Activated naive CD4-positive, alpha-beta T cell treated with anti-CD3 and anti-CD28 coated beads, Interleukin-2, amount 50 U/mL, for 72 hours (primary cell): ENCODE data around the gene DNM2. TPM values are rescaled to one million over a fixed set of nuclear protein-coding genes. Genes with fewer than 3 reads are reported as not detected.
A peak's percentile ranks its signal among the peaks of the same experiment; 100 is the strongest.

Experiments
- ATAC-seq, 2 donors: fragments of 150-1000 bp; cut with Tn5 transposase; 2 replicates each; pipeline ENCODE4 v1.10.0; 2021; ENCODE audit warnings: mild to moderate bottlenecking in 2 of 2, moderate library complexity in 2 of 2
- DNase-seq, 2 donors: peaks; one replicate each; pipeline ENCODE4 v3.0.0; 2021 to 2022; ENCODE audit warnings: low spot score in 2 of 2
- H3K27ac Mint-ChIP-seq, 2 donors: one replicate each; pipeline ENCODE4 v1.8.0; 2022; ENCODE audit warnings: mild to moderate bottlenecking in 2 of 2, mixed read lengths in 2 of 2
- H3K36me3 Mint-ChIP-seq, 2 donors: one replicate each; pipeline ENCODE4 v1.8.0; 2022; ENCODE audit warnings: mixed read lengths in 2 of 2
- H3K9me3 Mint-ChIP-seq, 2 donors: one replicate each; pipeline ENCODE4 v1.8.0; 2022; ENCODE audit warnings: mixed read lengths in 2 of 2
- total RNA-seq, 2 donors: library from RNA; stranded (reverse); gene quantifications; one replicate each; pipeline ENCODE4 v1.2.3, GENCODE V29; 2022

DNM2 gene
- total RNA-seq, 2 donors from 2014 or later = 191 to 219 TPM

DNA sequence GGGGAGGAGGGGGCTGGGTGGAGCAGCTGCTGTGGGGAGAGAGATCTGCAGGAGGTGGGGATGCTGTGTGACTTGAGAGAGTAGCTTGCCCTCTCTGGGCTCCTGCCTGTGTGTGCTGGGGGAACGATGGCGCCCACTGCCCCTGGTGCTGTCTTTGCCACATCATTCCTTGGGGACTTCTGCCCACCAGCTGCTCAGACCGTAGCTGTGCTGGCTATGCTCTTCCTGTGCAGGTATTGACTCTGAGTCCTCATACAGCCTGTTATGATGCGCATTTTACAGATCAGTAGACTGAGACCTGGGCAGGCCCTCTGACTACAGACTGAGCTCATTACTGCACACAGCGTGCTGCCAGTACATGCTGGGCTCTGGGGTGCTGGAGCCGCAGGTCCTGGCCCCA, 51.1 kb downstream of the DNM2 start:
- Mint-ChIP-seq H3K27ac (peak overlapping the region; percentile 7 to 70), H3K9me3 (no peaks in the 10 kb centered on the region), H3K36me3 (peaks cover 0 to 5% of the 10 kb centered on the region in 2 donors)
- no peak for DNase-seq
- no peak for ATAC-seq

DNA sequence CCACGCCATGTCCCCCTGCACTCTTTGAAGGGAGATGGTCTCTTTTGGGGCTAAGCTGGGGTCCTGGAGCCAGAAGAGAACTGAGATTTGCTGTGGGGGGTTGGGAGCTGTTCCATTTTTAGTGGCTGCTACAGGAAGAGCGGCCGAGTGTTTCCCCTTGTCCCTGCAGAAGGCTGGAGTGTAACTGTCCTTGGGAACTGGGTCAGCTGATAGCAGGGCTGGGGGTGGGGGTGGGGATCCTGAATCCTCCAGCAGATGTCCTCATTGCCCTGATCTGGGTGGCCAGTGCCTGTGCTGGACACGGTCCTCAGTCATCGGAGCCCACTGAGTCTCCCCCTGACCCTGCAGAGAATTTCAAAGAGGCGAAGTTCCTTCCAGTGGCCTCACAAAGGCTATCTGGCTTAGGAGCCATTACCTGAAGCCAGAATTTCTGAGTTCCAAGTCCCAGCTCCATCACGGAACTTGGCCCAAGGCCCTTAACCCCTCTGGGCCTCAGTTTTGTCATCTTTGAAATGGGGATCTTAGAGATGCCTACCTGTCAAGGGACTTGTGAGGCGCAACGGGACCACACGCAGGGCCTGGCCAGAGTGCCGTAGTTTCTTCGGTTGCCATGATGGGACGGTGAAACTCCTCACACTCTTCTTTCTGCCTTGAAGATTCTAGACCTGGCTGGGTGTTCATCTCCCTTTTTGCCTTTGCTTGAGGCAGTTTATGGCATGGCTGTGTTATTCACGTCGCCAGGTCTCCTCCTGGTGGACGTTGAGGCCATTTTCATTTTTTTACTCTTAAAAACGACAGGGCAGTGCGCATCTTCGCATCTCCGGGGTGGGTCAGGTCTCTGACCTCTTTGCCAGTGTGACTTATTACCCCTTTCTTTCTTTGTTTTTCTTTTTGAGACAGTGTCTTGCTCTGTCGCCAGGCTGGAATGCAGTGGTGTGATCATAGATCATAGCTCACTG, 51.9 kb downstream of the DNM2 start:
- Mint-ChIP-seq H3K27ac (peak overlapping the region; percentile 61 to 69), H3K9me3 (no peaks in the 10 kb centered on the region)
- ATAC-seq = no peak

DNA sequence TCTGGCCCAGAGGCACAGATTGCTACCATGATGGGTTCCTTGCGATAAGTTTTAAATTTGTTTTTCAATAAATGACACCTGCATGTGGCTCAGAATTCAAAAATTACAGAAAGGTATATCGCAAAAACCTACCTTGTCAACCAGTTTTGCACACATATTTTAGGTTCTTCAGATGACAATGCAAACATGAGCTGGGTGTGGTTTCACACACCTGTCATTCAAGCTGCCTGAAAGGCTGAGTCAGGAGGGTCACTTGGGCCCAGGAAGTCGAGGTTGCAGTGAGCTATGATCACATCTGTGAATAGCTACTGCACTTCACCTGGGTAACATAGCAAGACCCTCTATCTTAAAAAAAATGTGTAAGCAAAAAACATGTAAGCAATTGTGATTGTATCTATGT, 56.1 kb downstream of the DNM2 start:
- Mint-ChIP-seq H3K9me3 (no peaks in the 10 kb centered on the region), H3K27ac (peak overlapping the region in 1 of 2 donors; percentile 81), H3K36me3 (peaks cover 0 to 5% of the 10 kb centered on the region in 2 donors)
- DNase-seq = no peak
- peak in 1 of 2 donors; percentile 56 for ATAC-seq

More for the DNA sequence above, 51.9 kb downstream of the DNM2 start:
- H3K36me3 Mint-ChIP-seq = peaks cover 0 to 5% of the 10 kb centered on the region in 2 donors
- DNase-seq = no peak

DNA sequence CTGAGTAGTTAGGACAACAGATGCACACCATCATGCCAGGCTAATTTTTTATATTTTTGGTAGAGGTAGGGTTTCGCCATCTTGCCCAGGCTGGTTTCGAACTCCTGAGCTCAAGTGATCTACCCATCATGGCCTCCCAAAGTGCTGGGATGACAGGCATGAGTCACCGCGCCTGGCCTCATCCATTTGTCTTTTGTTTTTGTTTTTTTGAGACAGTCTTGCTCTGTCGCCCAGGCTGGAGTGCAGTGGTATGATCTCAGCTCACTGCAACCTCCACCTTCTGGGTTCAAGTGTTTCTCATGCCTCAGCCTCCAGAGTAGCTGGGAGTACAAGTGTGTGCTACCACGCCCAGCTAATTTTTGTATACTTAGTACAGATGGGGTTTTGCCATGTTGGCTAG, 57.0 kb downstream of the DNM2 start:
- Mint-ChIP-seq H3K9me3 (no peaks in the 10 kb centered on the region), H3K36me3 (peaks cover 0 to 5% of the 10 kb centered on the region in 2 donors), H3K27ac (no peak overlapping the region)
- ATAC-seq (no peak), DNase-seq (no peak)

DNA sequence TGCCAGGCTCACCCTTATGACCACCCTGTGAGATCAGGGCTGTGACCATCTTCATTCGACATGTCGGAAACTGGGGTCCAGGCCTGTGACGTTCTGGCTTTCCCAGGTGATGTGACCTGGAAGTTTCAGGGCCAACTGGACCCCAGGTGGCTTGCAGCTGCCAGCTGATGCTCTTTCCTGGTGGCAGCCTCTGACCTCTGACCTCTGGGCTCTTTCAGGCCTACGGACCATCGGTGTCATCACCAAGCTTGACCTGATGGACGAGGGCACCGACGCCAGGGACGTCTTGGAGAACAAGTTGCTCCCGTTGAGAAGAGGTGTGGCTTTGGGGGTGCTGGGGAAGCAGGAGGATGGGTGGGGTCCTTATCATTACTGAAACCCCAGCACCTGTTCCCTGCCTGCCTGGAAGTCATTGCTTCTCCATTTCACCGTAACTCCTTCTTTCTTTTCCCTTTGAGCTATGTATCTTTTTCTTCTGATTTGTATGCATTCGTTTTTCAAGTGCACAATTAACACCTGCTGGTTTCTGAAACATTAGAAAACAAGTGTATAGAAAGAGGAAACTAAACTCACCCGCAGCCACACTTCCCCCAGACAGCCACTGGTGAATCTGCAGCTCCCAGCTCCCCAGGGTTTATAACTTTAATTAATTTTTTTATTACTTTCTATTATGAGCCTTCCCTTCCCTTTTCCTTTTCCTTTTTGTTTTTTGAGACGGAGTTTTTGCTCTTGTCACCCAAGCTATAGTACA, 59.2 kb downstream of the DNM2 start:
- Mint-ChIP-seq H3K27ac (no peak overlapping the region), H3K9me3 (no peaks in the 10 kb centered on the region), H3K36me3 (no peaks in the 10 kb centered on the region)
- DNase-seq (no peak), ATAC-seq (no peak)

DNA sequence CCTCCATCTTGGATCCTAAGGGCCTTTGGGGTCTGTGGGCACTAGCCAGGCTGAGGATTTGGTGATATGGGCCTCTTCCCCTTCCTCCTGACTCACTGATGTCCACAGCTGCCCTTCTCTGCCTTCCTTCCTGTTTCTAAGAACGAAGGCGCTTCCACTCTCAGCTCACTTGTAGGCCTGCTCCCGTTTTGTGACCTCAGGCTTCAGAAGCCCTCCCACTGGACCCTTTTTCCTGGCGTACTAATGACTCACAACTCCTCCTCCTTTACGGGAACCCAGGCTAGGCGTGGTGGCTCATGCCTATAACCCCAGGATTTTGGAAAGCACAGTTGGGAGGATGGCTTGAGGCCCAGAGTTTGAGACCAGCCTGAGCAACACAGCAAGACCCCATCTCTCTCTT, 62.5 kb downstream of the DNM2 start:
- DNase-seq = no peak
- peaks cover 6 to 16% of the 10 kb centered on the region in 2 donors for H3K36me3 Mint-ChIP-seq
- no peaks in the 10 kb centered on the region for H3K9me3 Mint-ChIP-seq
- H3K27ac Mint-ChIP-seq = peak overlapping the region; percentile 74 to 96
- ATAC-seq = no peak

DNA sequence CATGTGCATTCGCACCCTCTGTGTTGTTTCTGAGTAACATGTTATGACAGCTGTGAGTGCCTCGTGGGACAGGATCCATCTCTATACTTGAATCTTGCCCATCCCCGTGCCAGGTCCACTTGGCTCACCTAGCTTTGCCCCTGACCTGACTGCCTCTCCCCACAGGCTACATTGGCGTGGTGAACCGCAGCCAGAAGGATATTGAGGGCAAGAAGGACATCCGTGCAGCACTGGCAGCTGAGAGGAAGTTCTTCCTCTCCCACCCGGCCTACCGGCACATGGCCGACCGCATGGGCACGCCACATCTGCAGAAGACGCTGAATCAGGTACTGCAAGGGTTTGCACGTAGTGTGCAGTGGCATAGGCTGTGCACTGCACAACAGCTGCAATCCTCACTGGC, 64.9 kb downstream of the DNM2 start:
- Mint-ChIP-seq H3K9me3 (no peaks in the 10 kb centered on the region), H3K36me3 (peaks cover 19 to 28% of the 10 kb centered on the region in 2 donors), H3K27ac (no peak overlapping the region)
- DNase-seq = no peak
- no peak for ATAC-seq

DNA sequence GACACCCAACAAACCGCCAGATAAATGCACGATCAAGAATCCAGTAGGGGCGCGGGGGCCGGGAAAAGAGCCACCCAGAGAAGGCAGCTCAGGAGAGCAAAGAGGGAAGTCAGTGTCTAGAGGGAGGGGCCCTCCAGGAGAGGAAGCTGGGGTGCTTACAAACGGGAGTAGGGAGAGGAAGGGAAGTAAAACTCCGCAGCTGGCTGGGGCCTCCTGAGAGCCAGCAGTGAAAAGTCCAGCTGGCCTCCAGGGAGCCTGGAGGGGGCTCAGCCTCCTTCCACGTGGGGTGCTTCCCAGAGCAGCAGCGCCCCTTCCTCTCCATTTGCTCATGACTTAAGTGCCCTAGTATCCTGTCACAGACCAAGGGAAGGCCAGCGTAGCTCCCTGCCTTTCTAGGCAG, 66.4 kb downstream of the DNM2 start:
- ATAC-seq (no peak), DNase-seq (no peak)
- Mint-ChIP-seq H3K36me3 (peaks cover 19 to 28% of the 10 kb centered on the region in 2 donors), H3K27ac (peak overlapping the region; percentile 12 to 81), H3K9me3 (no peaks in the 10 kb centered on the region)

DNA sequence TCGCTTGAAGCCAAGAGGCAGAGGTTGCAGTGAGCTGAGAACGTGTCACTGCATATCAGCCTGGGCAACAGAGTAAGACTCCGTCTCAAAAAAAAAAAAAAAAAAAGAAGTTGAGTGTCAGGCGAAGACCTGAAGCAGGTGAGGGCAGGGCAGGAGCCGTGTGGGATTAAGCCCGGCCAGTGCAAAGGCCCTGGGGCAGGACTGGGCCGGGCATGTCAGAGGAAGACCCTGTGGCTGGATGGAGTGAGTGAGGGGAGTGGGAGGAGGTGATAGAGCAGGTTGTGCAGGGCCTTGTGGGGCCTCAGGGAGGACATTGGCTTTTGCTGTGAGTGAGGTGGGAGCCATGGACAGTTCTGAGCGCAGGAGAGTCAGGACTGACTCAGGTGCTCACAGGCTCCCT, 70.3 kb downstream of the DNM2 start:
- ATAC-seq = no peak
- Mint-ChIP-seq H3K9me3 (no peaks in the 10 kb centered on the region), H3K27ac (peak overlapping the region; percentile 48 to 85), H3K36me3 (peaks cover 13 to 21% of the 10 kb centered on the region in 2 donors)
- DNase-seq = no peak

DNA sequence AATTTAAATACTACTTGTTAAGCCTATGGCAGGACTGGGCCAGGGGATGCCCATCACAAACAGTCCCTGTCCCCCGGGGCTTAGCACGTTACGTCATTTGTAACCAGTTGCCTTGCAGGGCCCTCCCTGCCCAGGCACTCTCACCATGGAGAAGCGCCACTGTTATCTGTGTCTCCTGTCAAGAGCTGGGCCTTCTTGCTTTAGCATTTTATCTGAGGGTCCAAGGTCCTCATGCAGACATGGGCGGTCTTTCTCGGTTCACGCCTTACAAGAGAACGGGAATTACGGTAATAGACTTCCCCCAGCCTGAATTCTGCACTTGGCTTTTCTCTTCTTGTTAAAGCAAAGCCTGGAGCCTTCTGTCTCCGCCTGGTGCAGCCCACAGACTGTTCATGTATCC, 72.0 kb downstream of the DNM2 start:
- Mint-ChIP-seq H3K9me3 (no peaks in the 10 kb centered on the region), H3K36me3 (peaks cover 11 to 13% of the 10 kb centered on the region in 2 donors), H3K27ac (no peak overlapping the region)
- no peak for DNase-seq
- ATAC-seq = no peak

DNA sequence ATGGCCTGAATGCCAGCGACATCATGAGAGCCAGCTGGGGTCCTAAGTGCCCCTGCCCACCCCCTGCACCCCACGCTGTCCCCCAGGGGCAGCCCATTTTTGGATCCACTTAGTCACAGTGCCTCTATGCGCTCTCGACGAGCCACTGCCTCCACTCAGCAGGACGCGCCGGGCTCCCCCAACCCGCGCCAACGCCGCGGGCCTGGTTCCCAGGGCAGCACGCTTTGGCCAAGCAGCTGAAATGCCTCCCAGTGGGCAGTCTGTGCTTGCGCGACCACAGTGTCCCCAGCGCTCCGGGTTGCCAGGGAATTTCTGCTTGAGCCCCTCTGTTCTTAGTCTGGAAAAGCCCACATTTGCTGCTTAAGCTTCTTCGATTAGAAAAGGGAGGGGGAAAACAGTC, 78.8 kb downstream of the DNM2 start:
- ATAC-seq (no peak), DNase-seq (no peak)
- no peaks in the 10 kb centered on the region for H3K36me3 Mint-ChIP-seq
- H3K27ac Mint-ChIP-seq = peak overlapping the region; percentile 94 to 98
- no peaks in the 10 kb centered on the region for H3K9me3 Mint-ChIP-seq

DNA sequence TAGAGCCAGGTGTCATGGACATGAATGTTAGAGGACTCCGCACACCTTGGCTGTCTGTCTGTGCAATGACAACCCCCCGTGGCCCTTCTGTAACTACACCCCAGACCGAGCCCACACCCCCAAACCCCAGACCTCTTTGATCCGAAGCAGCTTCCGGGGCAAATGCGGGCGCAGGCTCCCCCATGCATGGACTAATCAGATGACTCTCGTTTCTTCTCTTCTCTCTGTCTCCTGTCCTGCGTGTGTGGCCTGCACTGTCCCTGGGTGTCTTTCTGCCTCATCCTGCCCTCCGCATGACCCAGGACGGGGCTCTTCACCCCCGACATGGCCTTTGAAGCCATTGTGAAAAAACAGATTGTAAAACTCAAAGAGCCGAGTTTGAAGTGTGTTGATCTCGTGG, 79.2 kb downstream of the DNM2 start:
- ATAC-seq (peak; percentile 42 to 54), DNase-seq (peak in 1 of 2 donors; percentile 17)
- Mint-ChIP-seq H3K27ac (peak overlapping the region; percentile 94 to 98), H3K36me3 (no peaks in the 10 kb centered on the region), H3K9me3 (no peaks in the 10 kb centered on the region)

DNA sequence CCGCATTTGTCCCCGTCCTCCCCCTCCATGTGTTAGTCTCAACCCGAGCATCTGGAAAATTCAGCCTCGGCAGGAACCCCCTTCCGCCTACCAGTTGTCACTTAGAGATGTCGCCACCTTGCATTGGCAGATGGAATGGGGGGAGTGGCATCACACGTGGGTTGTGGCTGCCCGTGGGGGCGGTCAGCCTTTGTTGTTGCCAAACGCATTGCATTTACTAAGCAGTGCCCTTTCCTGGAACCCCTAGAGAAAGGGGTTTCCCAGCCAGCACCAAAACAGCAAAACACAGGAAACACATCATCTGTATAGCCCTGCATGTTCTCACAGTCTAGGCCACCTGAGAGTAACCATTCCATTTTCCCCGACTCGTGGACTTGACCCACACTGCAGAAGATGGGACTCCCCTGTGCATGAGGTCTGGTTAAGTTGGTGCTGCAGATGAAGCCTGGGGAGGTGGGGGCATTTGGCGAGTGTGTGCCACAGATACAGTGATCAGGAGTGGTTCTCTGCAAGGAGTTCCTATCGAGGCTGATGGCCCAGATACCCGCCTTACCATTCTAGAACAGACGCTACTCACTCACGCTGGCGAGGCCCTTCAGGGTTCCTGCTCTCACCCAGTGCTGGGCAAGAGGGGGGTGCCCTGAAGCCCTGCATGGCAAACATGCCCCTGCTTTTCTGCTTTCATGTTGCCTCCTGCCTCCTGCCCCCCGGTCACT, 79.8 kb downstream of the DNM2 start:
- peak overlapping the region; percentile 94 to 98 for H3K27ac Mint-ChIP-seq
- DNase-seq (peak; percentile 82 to 92), ATAC-seq (peak; percentile 90)
- H3K36me3 Mint-ChIP-seq = no peaks in the 10 kb centered on the region
- H3K9me3 Mint-ChIP-seq = no peaks in the 10 kb centered on the region

DNA sequence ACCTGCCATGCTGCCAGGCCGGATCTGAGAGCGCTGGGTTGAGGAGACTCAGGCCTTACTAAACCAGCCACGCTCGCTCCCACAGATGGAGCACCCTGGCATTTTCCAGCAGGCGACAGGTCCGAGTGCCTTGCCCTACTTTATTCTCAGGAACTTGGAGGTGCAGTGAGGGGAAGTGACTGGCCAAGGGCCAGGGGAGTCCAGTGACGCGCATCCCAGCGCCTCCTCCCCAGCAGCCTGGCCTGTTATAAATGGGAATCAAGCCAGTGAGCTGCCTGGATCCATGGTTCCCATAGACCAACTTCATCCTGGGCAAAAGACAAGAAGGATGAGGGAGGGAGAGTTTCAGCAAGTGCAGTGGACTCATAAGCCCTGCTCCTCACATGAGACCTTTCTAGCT, 82.6 kb downstream of the DNM2 start:
- no peaks in the 10 kb centered on the region for H3K9me3 Mint-ChIP-seq
- ATAC-seq (no peak), DNase-seq (no peak)
- H3K27ac Mint-ChIP-seq = peak overlapping the region; percentile 93 to 94
- H3K36me3 Mint-ChIP-seq = peaks cover 0 to 14% of the 10 kb centered on the region in 2 donors

DNA sequence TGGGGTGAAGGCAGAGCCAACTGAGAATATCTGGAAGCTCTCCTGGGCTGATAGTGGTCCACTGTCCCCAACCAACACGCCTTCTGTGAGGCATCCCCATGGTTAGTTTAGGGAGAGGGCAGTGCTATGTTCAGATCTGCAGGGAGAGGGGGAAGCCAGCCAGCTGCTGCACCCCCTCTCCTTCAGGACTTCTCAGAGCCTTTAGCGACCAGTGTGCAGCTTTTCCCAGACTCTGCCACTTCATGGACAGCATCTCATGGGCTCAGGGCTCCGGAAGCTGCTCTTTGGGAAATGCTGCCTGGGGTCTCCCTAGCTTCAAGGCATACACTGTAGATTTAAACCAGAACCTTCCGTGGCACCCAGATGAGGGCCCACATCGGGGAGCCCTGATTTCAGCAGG, 84.6 kb downstream of the DNM2 start:
- H3K36me3 Mint-ChIP-seq = peaks cover 0 to 14% of the 10 kb centered on the region in 2 donors
- ATAC-seq (no peak), DNase-seq (no peak)
- peak overlapping the region; percentile 25 to 81 for H3K27ac Mint-ChIP-seq
- H3K9me3 Mint-ChIP-seq = no peaks in the 10 kb centered on the region

DNA sequence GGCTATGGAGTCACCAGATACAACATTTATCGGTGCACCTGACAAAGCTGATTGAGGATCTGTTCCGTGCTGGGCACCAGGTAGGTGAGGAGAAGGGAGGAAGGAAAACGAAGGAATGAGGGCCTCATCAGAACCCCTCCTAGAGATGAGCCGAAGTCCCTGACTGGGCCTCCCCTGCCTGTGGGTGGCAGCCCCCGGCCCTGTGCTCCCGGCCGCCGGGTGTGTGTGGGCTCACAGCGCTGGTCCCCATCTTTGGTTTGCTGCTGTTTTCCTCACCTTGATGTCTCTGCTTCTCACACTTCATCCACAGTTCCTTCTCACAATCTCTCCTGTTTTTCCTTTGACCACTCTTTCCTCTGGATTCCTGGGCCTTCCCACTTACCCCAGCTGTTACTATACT, 85.4 kb downstream of the DNM2 start:
- no peaks in the 10 kb centered on the region for H3K9me3 Mint-ChIP-seq
- DNase-seq = no peak
- H3K36me3 Mint-ChIP-seq = peaks cover 0 to 14% of the 10 kb centered on the region in 2 donors
- no peak for ATAC-seq
- peak overlapping the region; percentile 38 to 94 for H3K27ac Mint-ChIP-seq
